GM18498 (cell line): ENCODE measurements around the gene BROX.

Experiments used
- ATAC-seq: cut with Tn5 transposase; IDR thresholded peaks from one replicate; pipeline ENCODE4 v1.9.1; 2021; ENCODE audit warnings: mild to moderate bottlenecking, moderate library complexity; ENCODE audit not compliant: unreplicated experiment

Gene BROX

GRCh38 chr1:222772996-222773379 lies 60.6 kb downstream of the BROX start:
- ATAC-seq = peak; percentile 84

DNA sequence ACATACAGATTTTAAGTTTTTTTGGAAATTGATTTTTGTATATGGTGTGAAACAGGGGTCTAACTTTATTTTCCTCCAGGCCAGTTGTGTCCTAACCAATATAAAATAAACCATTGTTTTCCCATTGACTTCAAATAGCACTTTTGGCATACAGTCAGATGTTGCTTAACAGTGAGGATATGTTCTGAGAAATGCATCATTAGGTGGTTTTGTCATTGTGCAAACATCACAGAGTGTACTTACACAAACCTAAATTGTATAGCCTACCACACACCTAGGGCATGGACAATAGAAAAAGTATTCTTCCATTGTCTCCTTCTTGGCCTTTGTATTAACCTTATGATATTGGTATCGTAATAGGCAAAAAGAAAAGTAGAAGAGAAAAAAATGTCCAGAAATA lies 65.1 kb downstream of the BROX start:
- no peak for ATAC-seq

GRCh38 chr1:222777977-222778376 lies 65.6 kb downstream of the BROX start:
- no peak for ATAC-seq

DNA sequence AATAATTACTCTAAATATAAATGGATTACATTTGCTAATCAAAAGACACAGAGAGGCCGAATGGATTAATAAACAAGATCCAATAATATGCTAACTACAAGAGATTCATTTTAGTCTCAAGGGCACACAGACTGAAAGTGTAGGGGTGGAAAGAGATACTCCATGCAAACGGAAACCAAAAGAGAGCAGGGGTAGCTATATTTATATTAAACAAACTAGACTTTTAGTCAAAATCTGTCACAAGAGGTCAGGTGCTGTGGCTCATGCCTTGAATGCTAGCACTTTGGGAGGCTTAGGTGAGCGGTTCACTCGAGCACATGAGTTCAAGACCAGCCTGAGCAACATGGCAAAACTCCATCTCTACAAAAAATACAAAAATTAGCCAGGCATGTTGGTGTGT lies 68.9 kb downstream of the BROX start:
- peak; percentile 83 for ATAC-seq

DNA sequence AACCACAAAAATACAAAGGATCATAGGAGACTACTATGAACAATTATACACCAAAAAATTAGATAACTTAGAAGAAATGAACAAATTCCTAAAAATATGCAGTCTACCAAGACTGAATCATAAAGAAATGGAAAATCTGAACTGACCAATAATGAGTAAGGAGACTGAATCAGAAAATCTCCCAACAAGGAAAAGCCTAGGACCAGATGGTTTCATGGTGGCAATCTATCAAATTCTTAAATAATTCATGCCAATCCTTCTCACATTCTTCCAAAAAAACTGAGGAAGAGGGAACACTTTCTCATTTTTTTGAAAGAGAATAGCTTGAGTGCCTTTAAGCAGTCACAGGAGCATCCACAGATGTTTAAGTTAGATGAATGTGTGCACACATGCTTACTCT lies 70.7 kb downstream of the BROX start:
- no peak for ATAC-seq

DNA sequence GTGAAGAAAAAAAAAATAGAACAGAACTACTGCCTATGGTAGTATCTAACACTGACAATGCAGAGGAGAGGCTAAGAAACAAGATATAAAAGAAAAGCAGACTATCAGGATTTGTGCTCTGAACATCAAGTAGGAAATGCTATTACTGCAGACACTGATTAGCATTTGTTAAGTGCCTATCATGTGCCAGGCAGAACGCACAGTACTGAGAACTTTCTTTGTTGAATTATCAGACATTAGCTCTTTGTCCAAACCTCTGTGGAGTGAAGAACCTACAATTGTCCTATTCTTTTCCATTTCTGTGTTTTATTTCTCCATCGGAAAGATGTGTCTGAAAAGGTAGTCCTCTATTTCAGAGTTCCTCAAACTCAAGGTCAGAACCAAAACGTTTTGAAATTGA lies 72.0 kb downstream of the BROX start:
- ATAC-seq = no peak
